Stomach (tissue), 9 donors: Measurements from ENCODE around the gene HEATR3. TPM values are rescaled to one million over a fixed set of nuclear protein-coding genes. Genes with fewer than 3 reads are reported as not detected.

Source experiments
- DNase-seq, 2 donors: peaks; one replicate each; pipeline versions ENCODE4 v3.0.0 to v3.0.0-alpha.2; 2013 to 2019
- H3K27ac ChIP-seq, 5 donors: fragments of 200-600 bp in 4 of 5; sonication (generic) in 4 of 5; one replicate each; pipeline ENCODE4 v1.5.1; 2013 to 2019; ENCODE audit warnings: mild to moderate bottlenecking in 1 of 5, moderate library complexity in 1 of 5
- H3K27me3 ChIP-seq, 3 donors: fragments of 200-600 bp; sonication (generic); one replicate each; pipeline ENCODE4 v1.5.1; 2017 to 2019; ENCODE audit warnings: mixed run types in 1 of 3
- H3K36me3 ChIP-seq, 4 donors: fragments of 200-600 bp; sonication (generic); 1 replicate in 3 of 4; 2 replicates in 1 of 4; pipeline ENCODE4 v1.5.1; 2016 to 2019
- H3K4me1 ChIP-seq, 4 donors: fragments of 200-600 bp; sonication (generic); one replicate each; pipeline ENCODE4 v1.5.1; 2016 to 2019
- H3K4me3 ChIP-seq, 4 donors: fragments of 200-600 bp; sonication (generic) in 3 of 4; one replicate each; pipeline ENCODE4 v1.5.1; 2016 to 2019; ENCODE audit warnings: mild to moderate bottlenecking in 1 of 4
- H3K9me3 ChIP-seq, 4 donors: fragments of 200-600 bp; sonication (generic); one replicate each; pipeline ENCODE4 v1.5.1; 2016 to 2019
- CTCF ChIP-seq, 7 experiments: fragments of 450-650 bp in 4 of 7; fragments of 200-600 bp in 3 of 7; sonication (generic) in 3 of 7; IDR thresholded peaks; one replicate each; pipeline ENCODE4 v1.5.1; 2016 to 2019; ENCODE audit warnings: antibody characterized with exemption in 7 of 7, control low read depth in 2 of 7, mild to moderate bottlenecking in 1 of 7
- EP300 ChIP-seq: sonication (generic); formaldehyde crosslinking; IDR thresholded peaks from one replicate; pipeline ENCODE4 v1.6.1; 2017; ENCODE audit warnings: antibody characterized with exemption
- POLR2A ChIP-seq, 4 donors: fragments of 450-650 bp; IDR thresholded peaks; one replicate each; pipeline ENCODE4 v1.6.1; 2016; ENCODE audit warnings: antibody characterized with exemption in 4 of 4, control low read depth in 2 of 4, mild to moderate bottlenecking in 1 of 4, moderate library complexity in 1 of 4
- POLR2AphosphoS5 ChIP-seq, 3 donors: sonication (generic); formaldehyde crosslinking; IDR thresholded peaks; one replicate each; pipeline ENCODE4 v1.6.1; 2016; ENCODE audit warnings: antibody characterized with exemption in 3 of 3
- WGBS, 5 donors: extraction: QIAGEN DNeasy Blood & Tissue Kit in 3 of 5; methylation state at CpG; one replicate each; pipeline versions ENCODE4 v1.1.5 to v1.1.7; 2013 to 2018; 5-methylcytosine and 5-hydroxymethylcytosine counted together
- intact Hi-C: fragments of 100-400 bp; cut with DNase I; formaldehyde crosslinking; loops from one replicate; pipeline ENCODE4 v1.15.1; 2023; ENCODE audit warnings: low total_unique reads
- polyA plus RNA-seq, 3 donors: library from polyadenylated mRNA; stranded (reverse); fragments of 200-250 nt; gene quantifications; one replicate each; pipeline ENCODE4 v1.2.3, GENCODE V29; 2013
- total RNA-seq, 5 donors: library from RNA; depleted of rRNA; stranded (reverse); fragments of >200 nt; gene quantifications; one replicate each; pipeline versions ENCODE4 v1.1.0 to v1.2.3, GENCODE V29; 2014 to 2016
- donor health status: healthy with polysubstance abuse.
- donor health status: Bipolar disorder and iron deficiency.
- donor health status: healthy.

The HEATR3 gene
- total and polyA plus RNA-seq, 8 donors, result 4.1 to 45.1 (median 15.4) TPM

- TF ChIP-seq POLR2AphosphoS5 (IDR thresholded peaks at IDR 0.05) (no peak), POLR2A (IDR thresholded peaks at IDR 0.05) (no peak), CTCF (IDR thresholded peaks at IDR 0.05) (no peak), EP300 (no peak)
- Histone ChIP-seq H3K36me3 (no peaks in the 10 kb centered on the region), H3K27me3 (no peaks in the 10 kb centered on the region), H3K9me3 (peaks cover 0 to 16% (median 13%) of the 10 kb centered on the region in 4 donors), H3K4me1 (no peaks in the 10 kb centered on the region), H3K4me3 (no peak overlapping the region), H3K27ac (no peak overlapping the region)
- WGBS, 5 donors, result 91 to 97% (median 94%) methylated on average over 4 of the region's 4 CpGs
- DNase-seq, result no peak
- intact Hi-C loops, result no loop called here
Observed at GRCh38 chr16:50056226-50056625, 9.5 kb upstream of the HEATR3 start.

- Histone ChIP-seq H3K9me3 (peaks cover 0 to 16% (median 13%) of the 10 kb centered on the region in 4 donors), H3K27ac (no peak overlapping the region)
Observed at GRCh38 chr16:50058091-50058771, 7.5 kb upstream of the HEATR3 start.

DNA sequence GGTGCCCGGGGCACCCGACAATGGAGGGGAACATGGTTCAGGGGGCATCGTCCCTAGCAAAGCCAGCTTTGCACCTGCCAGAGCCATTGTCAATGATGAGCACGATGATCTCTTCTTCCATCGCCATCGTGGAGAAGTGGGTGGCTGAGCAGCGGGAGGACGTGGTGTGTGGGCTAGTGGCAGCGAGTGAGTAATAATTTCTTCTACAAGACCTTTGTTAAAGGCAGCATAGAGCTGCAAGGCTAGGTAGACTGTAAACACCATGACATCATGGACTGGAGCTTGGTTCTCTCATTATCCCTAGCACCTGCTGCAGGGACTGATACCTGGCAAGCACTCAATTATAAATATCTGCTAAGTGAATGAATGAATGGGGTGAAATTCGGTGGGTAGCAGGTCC is 6.7 kb upstream of the HEATR3 start:
- TF ChIP-seq EP300 (no peak), POLR2AphosphoS5 (IDR thresholded peaks at IDR 0.05) (no peak), CTCF (IDR thresholded peaks at IDR 0.05) (no peak), POLR2A (IDR thresholded peaks at IDR 0.05) (no peak)
- intact Hi-C loops, result no loop called here
- no peak overlapping the region for H3K4me3 ChIP-seq

More at GRCh38 chr16:50058091-50058771, 7.5 kb upstream of the HEATR3 start:
- Histone ChIP-seq H3K36me3 (no peaks in the 10 kb centered on the region), H3K27me3 (no peaks in the 10 kb centered on the region), H3K4me3 (no peak overlapping the region), H3K4me1 (no peaks in the 10 kb centered on the region)
- WGBS, 5 donors, result 93 to 94% (median 93%) methylated on average over 25 to 28 of the region's 28 CpGs
- TF ChIP-seq CTCF (IDR thresholded peaks at IDR 0.05) (no peak), EP300 (no peak), POLR2AphosphoS5 (IDR thresholded peaks at IDR 0.05) (no peak), POLR2A (IDR thresholded peaks at IDR 0.05) (no peak)
- no peak for DNase-seq
- intact Hi-C loops, result no loop called here

GRCh38 chr16:50059669-50060068 is 6.1 kb upstream of the HEATR3 start:
- intact Hi-C loops, result no loop called here

More for the DNA sequence above, 6.7 kb upstream of the HEATR3 start:
- Histone ChIP-seq H3K36me3 (no peaks in the 10 kb centered on the region), H3K4me1 (no peaks in the 10 kb centered on the region), H3K27me3 (no peaks in the 10 kb centered on the region), H3K9me3 (peaks cover 0 to 16% (median 13%) of the 10 kb centered on the region in 4 donors), H3K27ac (no peak overlapping the region)
- WGBS, 5 donors, result 84 to 89% (median 87%) methylated on average over 10 of the region's 10 CpGs
- no peak for DNase-seq

More at GRCh38 chr16:50059669-50060068, 6.1 kb upstream of the HEATR3 start:
- no peak for DNase-seq
- Histone ChIP-seq H3K9me3 (peaks cover 0 to 16% (median 13%) of the 10 kb centered on the region in 4 donors), H3K27ac (no peak overlapping the region), H3K27me3 (no peaks in the 10 kb centered on the region), H3K4me1 (no peaks in the 10 kb centered on the region), H3K4me3 (no peak overlapping the region), H3K36me3 (no peaks in the 10 kb centered on the region)
- TF ChIP-seq POLR2A (IDR thresholded peaks at IDR 0.05), result no peak
- no peak for TF ChIP-seq CTCF (IDR thresholded peaks at IDR 0.05)
- no peak for TF ChIP-seq POLR2AphosphoS5 (IDR thresholded peaks at IDR 0.05)
- WGBS, 5 donors, result 64 to 91% (median 75%) methylated on average over 3 of the region's 3 CpGs
